HG03039 (cell line): ENCODE data around the gene CTDP1.

Experiments
- ATAC-seq: cut with Tn5 transposase; IDR thresholded peaks from one replicate; pipeline ENCODE4 v1.9.1; 2021; ENCODE audit warnings: mild to moderate bottlenecking, moderate library complexity; ENCODE audit not compliant: unreplicated experiment

The CTDP1 gene

GRCh38 chr18:79679552-79680099, at the start of gene CTDP1:
TSS of gene CTDP1 (plus strand) at chr18:79679803. CDS start at chr18:79679948, 145 bp downstream.
- peak; percentile 60 for ATAC-seq

DNA sequence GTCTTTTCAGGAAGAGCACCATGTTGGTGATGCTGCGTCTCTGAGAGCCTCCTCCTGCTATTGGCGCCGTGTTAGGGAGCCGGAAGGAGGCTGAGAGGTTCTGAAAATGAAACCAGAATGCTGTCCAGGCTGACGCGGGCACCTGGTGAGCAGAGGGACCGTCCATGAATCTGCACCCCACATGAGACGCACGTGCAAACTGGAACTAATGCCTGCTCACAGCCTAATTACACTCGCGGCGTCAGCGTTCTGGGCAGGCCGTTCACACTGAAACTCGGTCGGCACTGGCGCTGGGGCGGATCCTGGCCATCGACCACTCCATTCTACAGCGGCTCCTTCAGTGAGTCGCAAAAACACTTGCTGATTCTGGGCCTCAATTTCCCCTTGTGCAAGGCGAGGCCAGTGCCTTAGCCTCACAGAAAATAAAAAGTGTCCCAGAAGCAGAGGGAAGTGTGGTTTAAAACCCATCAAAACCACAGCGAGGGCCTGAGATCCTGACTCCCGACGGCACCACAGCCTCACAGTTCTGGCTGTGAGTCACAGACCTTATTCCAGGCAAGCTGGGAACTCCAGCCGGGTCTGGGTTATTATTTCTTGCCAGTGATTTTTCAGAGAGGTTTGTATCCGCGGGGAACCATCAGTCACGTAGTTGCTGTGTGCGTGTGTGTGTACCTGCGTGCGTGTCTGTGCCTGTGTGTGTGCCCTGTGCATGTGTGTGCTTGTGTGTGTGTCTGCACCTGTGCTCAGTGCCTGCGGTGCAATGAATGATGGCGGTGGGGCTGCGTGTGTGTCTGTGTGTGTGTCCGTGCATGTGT, 49.1 kb upstream of the CTDP1 start:
- ATAC-seq = no peak

GRCh38 chr18:79631096-79631507, 48.5 kb upstream of the CTDP1 start:
- ATAC-seq = no peak

- no peak for ATAC-seq
Observed at GRCh38 chr18:79631761-79632446, 47.7 kb upstream of the CTDP1 start.

DNA sequence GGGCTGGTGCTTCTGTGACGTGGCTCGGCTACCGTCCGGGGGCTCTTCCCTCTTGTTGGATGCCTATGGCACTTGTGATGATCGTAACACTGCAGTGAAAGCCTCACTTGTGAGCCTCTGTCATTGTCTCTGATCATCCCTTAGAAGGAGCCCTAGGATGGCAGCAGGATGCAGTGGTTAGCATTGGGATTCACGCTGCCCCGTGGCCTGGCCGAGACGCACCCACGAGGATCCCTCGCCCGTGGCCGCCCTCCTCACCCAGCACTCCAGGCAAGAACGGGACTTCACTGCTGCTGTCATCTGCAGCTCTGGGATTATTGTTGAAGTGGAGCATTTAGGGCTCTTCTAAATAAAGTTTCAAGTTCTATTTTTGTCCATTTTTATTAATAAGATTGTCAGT, 46.8 kb upstream of the CTDP1 start:
- ATAC-seq = no peak

DNA sequence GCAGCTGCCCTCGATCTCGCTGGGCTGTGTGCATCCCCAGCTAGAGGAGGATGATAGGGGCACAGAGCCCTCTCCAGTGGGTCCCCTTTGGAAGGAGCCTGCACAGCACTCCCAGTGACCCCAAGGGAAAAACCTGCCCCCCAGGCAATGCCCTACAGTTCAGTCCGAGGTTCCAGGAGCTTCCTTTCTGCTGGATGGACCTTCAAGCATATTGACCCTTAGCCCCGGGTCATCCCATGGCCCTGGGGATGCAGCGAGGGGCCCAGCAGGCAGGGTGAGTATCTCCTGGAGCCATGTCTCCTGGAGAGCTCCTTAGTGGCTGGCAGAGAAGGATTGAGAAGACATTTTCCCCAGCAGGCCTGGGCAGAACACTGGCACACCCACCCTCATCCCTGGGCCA, 45.4 kb upstream of the CTDP1 start:
- ATAC-seq = no peak

GRCh38 chr18:79634593-79635426, 44.8 kb upstream of the CTDP1 start:
- ATAC-seq = no peak

DNA sequence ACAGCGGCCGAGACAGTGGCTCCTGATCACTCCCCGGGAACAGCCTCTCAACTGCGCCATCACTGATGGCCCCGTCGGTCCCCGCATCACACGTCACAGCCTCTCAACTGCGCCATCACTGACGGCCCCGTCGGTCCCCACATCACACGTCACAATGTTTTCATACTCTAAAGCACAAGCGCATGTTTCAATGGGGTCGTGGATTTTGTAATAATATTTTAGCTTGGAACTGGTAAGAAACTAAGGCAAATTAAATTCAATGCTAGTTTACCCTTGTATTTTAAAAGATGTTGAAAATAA, 44.2 kb upstream of the CTDP1 start:
- ATAC-seq = no peak

DNA sequence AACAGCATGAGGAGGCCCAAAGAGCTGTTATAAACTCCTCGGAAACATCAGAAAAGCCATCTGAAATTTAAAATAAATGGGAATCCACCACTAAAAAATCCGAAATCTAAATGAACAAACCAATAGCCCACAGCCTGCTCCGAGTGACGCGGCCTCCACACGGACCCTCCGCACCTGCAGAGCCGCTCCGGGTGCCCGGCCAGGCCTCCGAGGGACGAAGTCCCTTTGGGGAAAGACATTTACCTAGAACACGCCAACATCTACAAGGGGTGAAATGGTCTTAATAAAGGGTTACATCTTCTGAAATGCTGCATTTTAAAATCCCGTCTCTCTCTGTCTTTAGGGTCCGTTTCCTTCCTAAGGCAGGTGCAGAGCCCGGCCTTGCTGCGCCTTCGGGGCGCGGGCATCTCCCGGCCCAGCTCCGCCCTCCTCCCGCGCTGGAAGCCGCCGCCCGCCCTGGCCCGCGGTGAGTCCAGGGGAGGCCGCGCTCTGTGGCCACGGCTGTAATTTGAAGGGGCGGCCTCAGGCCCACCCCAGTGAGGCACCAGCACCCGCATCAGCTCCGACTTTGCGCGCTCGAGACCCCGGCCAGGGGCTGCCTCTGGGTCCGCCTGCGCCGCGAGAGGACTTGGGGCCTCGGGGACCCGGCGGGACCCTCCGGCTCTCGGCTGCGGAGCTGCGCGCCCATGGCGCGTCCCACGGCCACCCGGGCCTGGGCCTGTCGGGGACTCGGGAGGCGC, 42.3 kb upstream of the CTDP1 start:
- ATAC-seq = no peak

DNA sequence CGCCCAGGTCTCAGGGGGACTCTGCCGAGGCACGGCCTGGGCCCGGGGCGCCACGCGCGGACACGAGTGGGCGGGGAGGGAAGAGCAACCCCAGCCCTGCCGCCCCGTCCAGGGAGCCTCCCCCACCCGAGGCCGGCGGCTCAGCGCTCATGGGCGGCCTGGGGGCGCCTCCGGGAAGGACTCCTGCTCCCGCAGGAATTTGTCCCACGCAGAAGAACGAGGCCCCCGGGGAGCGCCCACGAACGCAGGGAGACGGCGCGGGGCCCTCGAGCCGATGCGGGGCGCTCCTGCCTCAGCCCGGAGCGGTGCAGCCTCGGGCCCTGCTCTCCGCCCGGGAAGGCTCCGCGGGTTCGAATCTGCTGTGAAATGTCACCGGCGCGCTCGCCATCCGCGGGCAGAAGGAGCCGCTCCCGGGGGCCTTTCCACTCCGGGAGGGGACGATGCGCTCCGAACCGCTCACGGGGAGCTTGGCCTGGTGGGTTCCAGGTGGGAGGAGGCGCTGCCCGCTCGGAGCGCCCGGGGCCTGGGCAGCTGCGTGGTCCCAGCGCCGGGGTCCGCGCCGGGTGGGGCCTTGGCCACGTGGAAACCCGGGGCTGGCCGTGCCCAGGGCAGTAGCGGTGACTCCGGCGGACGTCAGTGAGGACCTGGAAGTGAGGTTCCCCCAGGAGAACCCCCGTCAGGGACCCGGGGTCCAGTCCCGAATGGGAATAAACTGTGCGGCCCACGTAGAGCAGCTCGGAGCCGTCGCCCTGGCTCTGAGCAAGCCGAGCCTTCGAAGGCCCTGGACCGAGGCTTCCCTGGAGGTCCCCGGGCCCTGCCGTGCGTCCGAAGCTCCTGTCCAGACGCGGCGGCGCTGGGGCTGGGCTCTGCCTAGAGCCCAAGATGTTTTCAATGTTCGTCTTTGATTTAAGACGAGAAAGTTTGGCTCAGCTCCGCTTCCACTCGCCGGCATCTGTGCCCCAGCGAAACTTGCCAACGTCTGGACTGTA, 41.4 kb upstream of the CTDP1 start:
- ATAC-seq = no peak

- ATAC-seq = no peak
Observed at GRCh38 chr18:79639072-79639829, 40.4 kb upstream of the CTDP1 start.

DNA sequence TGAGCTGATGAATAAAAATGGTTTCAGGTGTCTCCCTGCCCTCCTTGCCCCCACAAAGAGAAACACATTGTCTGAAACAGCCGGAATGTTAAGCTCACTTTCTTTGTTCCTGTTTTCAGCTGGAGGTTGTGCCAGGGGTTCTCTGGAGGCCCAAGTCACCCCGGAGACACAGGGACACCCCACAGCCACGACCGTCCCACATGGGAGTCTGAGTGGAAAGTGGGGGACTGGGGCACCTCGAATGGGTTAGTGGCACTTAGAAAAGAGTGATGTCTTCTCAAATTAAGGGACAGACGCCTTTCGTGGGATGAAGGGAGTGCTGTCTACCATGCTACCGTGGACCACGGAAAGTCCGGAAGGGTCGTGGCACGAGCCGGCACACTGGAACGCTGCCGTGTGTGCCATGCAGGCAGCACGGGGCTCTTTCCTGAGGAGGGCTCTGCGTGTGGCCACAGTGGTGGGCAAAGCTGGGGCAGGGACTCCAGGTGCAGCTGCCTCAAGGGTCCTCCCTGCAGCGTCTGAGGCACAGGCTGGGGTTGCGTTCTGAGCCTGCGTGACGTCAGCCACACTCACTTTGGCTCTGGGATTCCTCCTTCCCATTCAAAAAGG, 39.4 kb upstream of the CTDP1 start:
- no peak for ATAC-seq

- no peak for ATAC-seq
Observed at GRCh38 chr18:79640875-79641274, 38.7 kb upstream of the CTDP1 start.

DNA sequence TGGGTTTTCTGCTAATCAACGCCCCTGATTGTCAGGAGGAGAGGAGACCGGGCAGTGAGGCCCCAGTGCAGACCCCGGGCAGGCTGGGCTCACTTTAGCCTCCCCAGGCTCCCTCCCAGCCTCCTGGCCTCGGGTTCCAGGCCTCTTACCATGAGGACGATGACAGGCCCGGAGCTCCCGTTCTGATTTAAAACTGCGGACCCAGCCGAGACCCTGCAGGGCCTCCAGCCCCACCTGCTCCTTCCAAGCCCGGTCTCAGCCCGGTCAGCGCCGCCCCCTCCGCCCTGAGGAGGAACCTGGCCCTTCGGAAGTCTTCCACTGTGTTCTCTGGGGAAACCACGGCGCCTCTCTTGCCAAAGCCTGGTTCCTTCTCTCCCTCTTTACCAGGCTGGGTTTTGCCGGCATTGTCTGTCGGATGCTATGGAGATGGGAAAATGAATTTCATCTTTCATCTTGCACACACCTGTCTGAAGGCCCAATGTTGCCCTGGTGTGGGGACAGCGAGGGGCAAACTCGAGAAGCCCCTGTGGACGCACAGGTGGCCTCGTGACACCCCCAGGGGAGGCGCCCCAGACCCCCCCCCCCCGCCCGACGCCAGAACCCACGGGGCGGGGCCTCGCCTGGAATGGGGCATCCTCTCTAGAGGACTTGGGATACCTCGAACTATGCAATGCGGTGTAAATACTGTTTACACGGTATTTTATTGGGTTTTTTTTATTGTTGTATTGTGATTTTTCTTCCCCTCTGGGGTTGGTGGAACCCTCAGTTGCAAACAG, 37.7 kb upstream of the CTDP1 start:
- ATAC-seq = no peak

DNA sequence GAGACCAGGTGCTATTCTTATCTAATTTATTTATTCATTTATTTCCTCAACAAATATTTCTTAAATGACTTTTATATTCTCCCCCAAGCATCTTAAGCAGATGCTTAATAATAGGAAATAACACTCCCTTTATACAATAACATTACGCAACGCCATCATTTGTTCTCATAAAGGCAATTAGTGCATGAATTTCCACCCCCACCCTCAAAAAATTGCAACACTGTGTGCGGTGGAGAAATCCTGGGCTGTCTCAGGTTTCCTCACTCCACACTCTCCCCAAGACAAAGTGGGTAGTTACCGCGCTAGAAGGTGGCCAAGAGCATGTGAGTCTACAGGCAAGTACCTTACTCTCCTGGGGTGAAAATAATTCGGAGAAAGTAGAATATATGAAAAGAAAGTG, 37.0 kb upstream of the CTDP1 start:
- no peak for ATAC-seq

GRCh38 chr18:79643054-79643984, 36.3 kb upstream of the CTDP1 start:
- ATAC-seq = no peak
